GM12874 (cell line): Measurements from ENCODE around the gene PTPRN2.

ENCODE experiments used
- CTCF ChIP-seq: IDR thresholded peaks from 2 replicates; pipeline ENCODE4 v1.5.1; 2011; ENCODE audit warnings: low read depth, mild to moderate bottlenecking, control low read depth, low read length, moderate library complexity; ENCODE audit not compliant: insufficient read depth

The PTPRN2 gene

GRCh38 chr7:158452331-158452730 lies 135.3 kb downstream of the PTPRN2 start:
- no peak for TF ChIP-seq CTCF

GRCh38 chr7:158450476-158451124 lies 137.0 kb downstream of the PTPRN2 start:
- TF ChIP-seq CTCF, result no peak

DNA sequence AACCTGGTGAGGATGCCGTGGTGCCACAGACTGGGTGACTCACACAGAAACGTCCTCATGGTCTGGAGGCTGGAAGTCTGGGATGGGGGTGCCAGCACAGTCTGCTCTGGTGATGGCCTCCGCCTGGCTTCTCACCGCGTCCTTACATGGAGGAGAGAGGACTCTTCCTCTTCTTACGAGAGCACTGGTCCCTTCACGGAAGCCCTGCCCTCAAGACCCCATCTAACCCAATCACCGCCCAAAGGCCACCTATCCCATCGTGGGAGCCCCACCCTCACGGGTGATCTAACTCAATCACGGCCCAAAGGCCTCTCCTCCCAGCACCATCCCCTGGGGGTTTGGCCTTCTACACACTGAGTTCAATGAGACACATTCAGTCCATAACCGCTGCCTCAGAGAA lies 137.7 kb downstream of the PTPRN2 start:
- TF ChIP-seq CTCF, result no peak

GRCh38 chr7:158449266-158449665 lies 138.4 kb downstream of the PTPRN2 start:
- TF ChIP-seq CTCF, result no peak

- no peak for TF ChIP-seq CTCF
Measured at GRCh38 chr7:158448430-158449100, 139.1 kb downstream of the PTPRN2 start.

DNA sequence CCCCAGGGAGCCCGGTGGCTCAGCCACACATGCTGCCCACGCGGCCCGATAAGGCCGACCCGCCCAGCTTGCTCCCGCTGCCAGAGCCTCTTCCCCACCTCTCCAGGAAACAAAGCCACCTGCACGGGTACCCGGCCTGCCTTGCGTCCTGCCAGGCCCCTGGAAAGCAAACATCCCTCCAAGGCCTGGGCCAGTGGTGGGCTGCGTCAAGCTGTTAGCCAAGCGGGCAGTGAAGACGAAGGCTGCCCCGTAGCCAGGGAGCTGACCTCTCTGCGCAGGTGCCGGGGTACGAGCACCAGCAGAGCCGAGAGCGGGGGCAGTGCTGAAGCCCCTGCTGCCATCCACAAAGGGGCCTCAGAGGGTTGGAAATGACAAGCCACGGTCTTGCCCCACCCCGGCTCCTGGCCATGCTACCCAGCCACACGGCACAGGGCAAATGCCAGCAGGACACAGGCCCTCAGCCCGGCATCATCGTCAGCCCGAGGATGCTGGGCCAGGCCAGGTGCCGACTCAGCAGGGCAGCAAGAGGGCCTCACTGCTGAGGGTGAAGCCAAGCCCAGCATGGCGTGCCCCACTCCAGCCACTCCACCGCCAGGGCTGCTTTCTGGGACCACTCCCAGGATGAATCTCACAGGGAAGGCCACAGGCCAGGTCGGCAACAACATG lies 140.0 kb downstream of the PTPRN2 start:
- no peak for TF ChIP-seq CTCF

DNA sequence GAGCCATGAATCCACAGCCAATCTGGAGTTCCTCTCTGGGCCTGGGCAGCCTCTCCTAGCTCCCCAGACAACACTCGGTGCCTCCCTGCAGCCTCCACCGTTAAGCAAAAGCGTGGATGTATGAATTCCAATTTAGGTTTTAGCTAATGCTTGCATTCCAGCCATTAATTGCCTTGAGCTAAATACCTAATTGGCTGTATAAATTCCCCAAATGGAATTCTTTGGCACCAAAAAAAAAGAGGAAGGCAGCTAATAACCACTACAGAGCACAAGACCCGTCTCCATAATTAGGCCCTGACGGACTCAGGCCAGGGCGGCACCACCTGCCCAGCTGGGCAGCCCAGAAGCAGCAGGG lies 140.5 kb downstream of the PTPRN2 start:
- no peak for TF ChIP-seq CTCF
